Thyroid gland (tissue), 4 donors: ENCODE data around the gene CCDC160. TPM values are rescaled to one million over a fixed set of nuclear protein-coding genes. Genes with fewer than 3 reads are reported as not detected.
"Not testable (repeated sequence)": the region's sequence is repeated elsewhere in the genome, so short reads cannot be mapped to it uniquely, and the experiment has no call there.

Source experiments
- DNase-seq, 2 donors: peaks; one replicate each; pipeline ENCODE4 v3.0.0-alpha.2; 2019
- H3K27ac ChIP-seq, 3 donors: fragments of 200-600 bp; sonication (generic); 1 replicate in 2 of 3; 2 replicates in 1 of 3; pipeline ENCODE4 v1.5.1; 2016 to 2019; ENCODE audit warnings: mild to moderate bottlenecking in 1 of 3, moderate library complexity in 1 of 3
- H3K27me3 ChIP-seq: fragments of 200-600 bp; sonication (generic); one replicate; pipeline ENCODE4 v1.5.1; 2019
- H3K36me3 ChIP-seq, 2 donors: fragments of 200-600 bp; sonication (generic); one replicate each; pipeline ENCODE4 v1.5.1; 2016 to 2019
- H3K4me1 ChIP-seq, 2 donors: fragments of 200-600 bp; sonication (generic); one replicate each; pipeline ENCODE4 v1.5.1; 2017 to 2019
- H3K4me3 ChIP-seq, 3 donors: fragments of 200-600 bp; sonication (generic); replicated peaks in 1 of 3; 1 replicate in 2 of 3; 2 replicates in 1 of 3; pipeline ENCODE4 v1.5.1; 2016; ENCODE audit warnings: mild to moderate bottlenecking in 1 of 3
- H3K9me3 ChIP-seq: fragments of 200-600 bp; sonication (generic); one replicate; pipeline ENCODE4 v1.5.1; 2017
- POLR2A ChIP-seq, 2 donors: fragments of 450-650 bp; IDR thresholded peaks; one replicate each; pipeline ENCODE4 v1.6.1; 2017; ENCODE audit warnings: antibody characterized with exemption in 2 of 2, mild to moderate bottlenecking in 2 of 2, moderate library complexity in 1 of 2
- WGBS, 2 donors: methylation state at CpG; one replicate each; pipeline ENCODE4 v1.1.5; 2017; 5-methylcytosine and 5-hydroxymethylcytosine counted together
- intact Hi-C: fragments of 100-400 bp; cut with DNase I; formaldehyde crosslinking; loops from one replicate; pipeline ENCODE4 v1.15.1; 2023
- total RNA-seq, 4 donors: library from RNA; depleted of rRNA; stranded (reverse); fragments of >200 nt; gene quantifications; one replicate each; pipeline ENCODE4 v1.2.3, GENCODE V29; 2016
- TF ChIP-seq, protein P1 (sequence below), 6 experiments: fragments of 200-600 bp in 3 of 6; fragments of 450-650 bp in 3 of 6; sonication (generic) in 3 of 6; IDR thresholded peaks; one replicate each; pipeline ENCODE4 v1.5.1; 2016 to 2019; ENCODE audit warnings: antibody characterized with exemption in 6 of 6, mild to moderate bottlenecking in 2 of 6, inconsistent platforms in 1 of 6, moderate library complexity in 1 of 6

Gene CCDC160
- total RNA-seq, 4 donors from 2014 or later = 0.81 to 0.89 TPM; not detected in 2

DNA sequence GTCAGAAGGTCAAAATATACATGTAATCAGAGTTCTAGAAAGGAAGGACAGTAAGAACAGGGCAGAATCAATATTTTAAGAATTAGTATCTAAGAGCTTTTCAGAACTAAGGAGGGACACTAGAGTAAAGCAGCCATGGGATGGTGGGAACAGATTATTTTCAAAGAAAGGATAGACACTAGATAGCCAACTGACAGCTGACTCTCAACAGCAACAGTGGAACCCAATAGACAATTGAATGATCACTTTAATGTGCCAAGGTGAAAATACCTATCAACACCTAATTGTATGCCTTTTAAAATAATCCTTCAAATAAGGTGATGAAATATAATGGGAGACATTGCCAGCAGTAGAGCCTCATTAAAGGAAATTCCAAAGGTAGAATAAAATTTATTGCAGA is 26.5 kb upstream of the CCDC160 start:
- Histone ChIP-seq H3K27ac (no peak overlapping the region), H3K4me3 (no peak overlapping the region), H3K4me1 (no peaks in the 10 kb centered on the region), H3K9me3 (no peaks in the 10 kb centered on the region), H3K36me3 (no peaks in the 10 kb centered on the region), H3K27me3 (no peaks in the 10 kb centered on the region)
- DNase-seq = no peak
- TF ChIP-seq POLR2A (IDR thresholded peaks at IDR 0.05) = no peak
- TF ChIP-seq, protein P1, sequence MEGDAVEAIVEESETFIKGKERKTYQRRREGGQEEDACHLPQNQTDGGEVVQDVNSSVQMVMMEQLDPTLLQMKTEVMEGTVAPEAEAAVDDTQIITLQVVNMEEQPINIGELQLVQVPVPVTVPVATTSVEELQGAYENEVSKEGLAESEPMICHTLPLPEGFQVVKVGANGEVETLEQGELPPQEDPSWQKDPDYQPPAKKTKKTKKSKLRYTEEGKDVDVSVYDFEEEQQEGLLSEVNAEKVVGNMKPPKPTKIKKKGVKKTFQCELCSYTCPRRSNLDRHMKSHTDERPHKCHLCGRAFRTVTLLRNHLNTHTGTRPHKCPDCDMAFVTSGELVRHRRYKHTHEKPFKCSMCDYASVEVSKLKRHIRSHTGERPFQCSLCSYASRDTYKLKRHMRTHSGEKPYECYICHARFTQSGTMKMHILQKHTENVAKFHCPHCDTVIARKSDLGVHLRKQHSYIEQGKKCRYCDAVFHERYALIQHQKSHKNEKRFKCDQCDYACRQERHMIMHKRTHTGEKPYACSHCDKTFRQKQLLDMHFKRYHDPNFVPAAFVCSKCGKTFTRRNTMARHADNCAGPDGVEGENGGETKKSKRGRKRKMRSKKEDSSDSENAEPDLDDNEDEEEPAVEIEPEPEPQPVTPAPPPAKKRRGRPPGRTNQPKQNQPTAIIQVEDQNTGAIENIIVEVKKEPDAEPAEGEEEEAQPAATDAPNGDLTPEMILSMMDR (IDR thresholded peaks at IDR 0.05) = no peak
- intact Hi-C loops = no loop called here

DNA sequence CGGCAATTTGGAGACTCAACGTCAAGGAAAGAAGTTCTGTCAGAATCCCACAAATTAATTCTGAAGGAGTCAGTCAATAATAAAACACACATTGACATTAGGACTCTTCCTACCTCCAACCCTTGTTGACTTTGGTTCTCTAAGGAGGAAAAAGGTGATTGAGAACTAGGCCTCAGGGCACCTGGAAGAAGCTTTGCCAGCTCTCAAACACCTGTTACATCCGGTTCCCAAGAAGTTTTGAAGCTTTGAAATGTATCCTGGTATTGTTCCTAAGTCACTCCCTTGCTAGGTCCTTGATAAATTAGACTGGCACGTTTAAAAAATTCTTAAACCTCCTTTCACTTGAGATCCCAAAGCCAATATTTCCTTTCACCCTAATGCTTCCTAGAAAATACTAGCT is 1.7 kb upstream of the CCDC160 start:
- H3K4me1 ChIP-seq = no peaks in the 10 kb centered on the region
- no peak for TF ChIP-seq POLR2A (IDR thresholded peaks at IDR 0.05)
- TF ChIP-seq, protein P1 (IDR thresholded peaks at IDR 0.05) = no peak
- DNase-seq = no peak
- WGBS, 2 donors = 79 to 81% methylated on average over 4 of the region's 4 CpGs
- no peaks in the 10 kb centered on the region for H3K27me3 ChIP-seq
- no peak overlapping the region for H3K27ac ChIP-seq
- no peaks in the 10 kb centered on the region for H3K36me3 ChIP-seq
- intact Hi-C loops = no loop called here
- H3K9me3 ChIP-seq = no peaks in the 10 kb centered on the region
- H3K4me3 ChIP-seq = no peak overlapping the region

DNA sequence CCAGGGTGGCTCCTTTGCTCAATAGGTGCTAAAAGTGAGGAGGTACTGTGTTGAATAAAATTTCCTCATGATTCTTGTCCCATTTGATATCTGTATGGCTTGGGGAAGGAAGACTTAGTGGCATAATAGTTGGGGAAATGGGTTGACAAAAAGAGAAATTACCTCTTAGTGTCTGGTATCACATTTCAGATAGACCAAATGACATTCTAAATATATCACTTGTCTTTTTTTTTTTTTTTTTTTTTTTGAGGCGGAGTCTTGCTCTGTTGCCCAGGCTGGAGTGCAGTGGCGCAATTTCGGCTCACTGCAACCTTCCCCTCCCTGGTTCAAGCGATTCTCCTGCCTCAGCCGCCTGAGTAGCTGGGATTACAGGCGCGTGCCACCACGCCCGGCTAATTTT is 1.2 kb downstream of the CCDC160 start:
- H3K36me3 ChIP-seq, H3K27ac ChIP-seq, intact Hi-C loops, H3K4me1 ChIP-seq, H3K9me3 ChIP-seq, DNase-seq, H3K27me3 ChIP-seq, H3K4me3 ChIP-seq: not testable (repeated sequence)
- WGBS, 2 donors = 93 to 97% methylated on average over 6 to 9 of the region's 9 CpGs

DNA sequence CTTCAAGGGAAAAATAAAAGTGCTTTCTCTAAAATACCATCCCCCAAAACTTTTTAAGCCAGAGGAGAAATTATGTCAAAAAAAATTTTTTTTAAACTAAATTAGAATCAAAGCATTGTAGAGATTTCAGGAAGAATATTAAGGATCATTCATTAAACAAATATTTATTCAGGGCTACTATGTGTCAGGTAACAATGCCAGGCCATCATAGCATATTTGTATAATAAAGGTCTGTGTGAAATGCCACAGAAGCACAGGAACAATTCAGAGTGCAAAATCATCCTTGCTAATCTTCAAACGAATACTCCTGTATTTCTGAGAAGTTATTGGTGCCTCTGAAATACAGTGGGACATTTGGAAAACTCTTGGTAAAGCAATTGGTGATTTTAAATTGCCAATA is 2.0 kb downstream of the CCDC160 start:
- Histone ChIP-seq H3K9me3 (no peaks in the 10 kb centered on the region), H3K27ac (no peak overlapping the region), H3K4me3 (no peak overlapping the region), H3K36me3 (no peaks in the 10 kb centered on the region), H3K27me3 (no peaks in the 10 kb centered on the region), H3K4me1 (no peaks in the 10 kb centered on the region)
- intact Hi-C loops = no loop called here
- TF ChIP-seq, protein P1 (IDR thresholded peaks at IDR 0.05) = no peak
- no peak for TF ChIP-seq POLR2A (IDR thresholded peaks at IDR 0.05)
- no peak for DNase-seq
- WGBS, 2 donors = 75 to 92% methylated on average over 1 of the region's 1 CpG

DNA sequence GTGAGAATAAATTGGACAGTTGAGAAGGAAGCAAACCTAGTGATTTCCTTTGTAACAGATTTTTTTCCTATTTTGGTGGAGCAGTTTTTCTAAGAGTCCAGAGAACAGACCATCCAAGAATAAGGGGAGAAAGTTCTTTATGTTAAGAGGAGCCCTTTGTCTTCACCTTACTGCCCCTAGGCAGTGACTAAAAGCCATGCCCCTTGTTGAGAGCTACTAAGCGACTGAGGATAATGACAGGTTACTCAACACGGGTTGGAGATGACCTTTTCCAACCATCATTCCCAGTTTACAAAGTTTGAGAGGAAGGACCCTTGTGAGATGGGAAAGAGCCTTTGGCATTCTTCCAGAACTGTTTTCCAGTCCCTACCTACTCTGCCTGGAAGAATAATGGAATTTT is 3.2 kb downstream of the CCDC160 start:
- no peak for DNase-seq
- WGBS, 2 donors = 60 to 63% methylated on average over 2 of the region's 2 CpGs
- no peaks in the 10 kb centered on the region for H3K36me3 ChIP-seq
- no peaks in the 10 kb centered on the region for H3K27me3 ChIP-seq
- TF ChIP-seq, protein P1 (IDR thresholded peaks at IDR 0.05) = no peak
- TF ChIP-seq POLR2A (IDR thresholded peaks at IDR 0.05) = no peak
- intact Hi-C loops = no loop called here
- no peak overlapping the region for H3K27ac ChIP-seq
- no peaks in the 10 kb centered on the region for H3K9me3 ChIP-seq
- no peak overlapping the region for H3K4me3 ChIP-seq
- H3K4me1 ChIP-seq = no peaks in the 10 kb centered on the region
